Stimulated activated CD8-positive, alpha-beta memory T cell treated with anti-CD3 and anti-CD28 coated beads, Interleukin-2, amount 100 ng/mL, for 1 hour (primary cell): ENCODE results near the gene TMEM233.
"Not testable (repeated sequence)": the region's sequence is repeated elsewhere in the genome, so short reads cannot be mapped to it uniquely, and the experiment has no call there.

ENCODE experiments used
- DNase-seq, 2 donors: peaks; one replicate each; pipeline ENCODE4 v3.0.0-alpha.2; 2020; ENCODE audit warnings: low read depth in 2 of 2

The TMEM233 gene

GRCh38 chr12:119609358-119609757 is 15.8 kb downstream of the TMEM233 start:
- no peak for DNase-seq

- no peak for DNase-seq
Observed at GRCh38 chr12:119613319-119613936, 19.9 kb downstream of the TMEM233 start.

DNA sequence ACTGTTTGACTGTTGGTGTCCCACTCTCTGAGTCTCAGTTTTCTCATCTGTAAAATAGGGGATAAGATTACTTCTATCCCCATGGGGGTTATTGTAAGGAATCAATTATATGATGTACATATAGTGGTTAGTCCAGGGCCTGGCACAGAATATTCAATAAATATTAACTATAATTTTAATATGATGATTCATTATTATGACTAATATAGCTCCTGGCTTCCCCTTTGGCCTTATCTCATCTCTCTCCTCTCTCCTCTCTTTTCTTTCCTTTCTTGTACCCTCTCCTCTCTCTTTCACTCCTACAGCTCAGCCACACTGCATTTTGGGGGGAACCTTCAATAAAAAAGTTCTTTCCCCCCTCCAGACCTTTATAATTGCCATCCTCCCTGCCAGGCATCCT is 21.1 kb downstream of the TMEM233 start:
- no peak for DNase-seq

DNA sequence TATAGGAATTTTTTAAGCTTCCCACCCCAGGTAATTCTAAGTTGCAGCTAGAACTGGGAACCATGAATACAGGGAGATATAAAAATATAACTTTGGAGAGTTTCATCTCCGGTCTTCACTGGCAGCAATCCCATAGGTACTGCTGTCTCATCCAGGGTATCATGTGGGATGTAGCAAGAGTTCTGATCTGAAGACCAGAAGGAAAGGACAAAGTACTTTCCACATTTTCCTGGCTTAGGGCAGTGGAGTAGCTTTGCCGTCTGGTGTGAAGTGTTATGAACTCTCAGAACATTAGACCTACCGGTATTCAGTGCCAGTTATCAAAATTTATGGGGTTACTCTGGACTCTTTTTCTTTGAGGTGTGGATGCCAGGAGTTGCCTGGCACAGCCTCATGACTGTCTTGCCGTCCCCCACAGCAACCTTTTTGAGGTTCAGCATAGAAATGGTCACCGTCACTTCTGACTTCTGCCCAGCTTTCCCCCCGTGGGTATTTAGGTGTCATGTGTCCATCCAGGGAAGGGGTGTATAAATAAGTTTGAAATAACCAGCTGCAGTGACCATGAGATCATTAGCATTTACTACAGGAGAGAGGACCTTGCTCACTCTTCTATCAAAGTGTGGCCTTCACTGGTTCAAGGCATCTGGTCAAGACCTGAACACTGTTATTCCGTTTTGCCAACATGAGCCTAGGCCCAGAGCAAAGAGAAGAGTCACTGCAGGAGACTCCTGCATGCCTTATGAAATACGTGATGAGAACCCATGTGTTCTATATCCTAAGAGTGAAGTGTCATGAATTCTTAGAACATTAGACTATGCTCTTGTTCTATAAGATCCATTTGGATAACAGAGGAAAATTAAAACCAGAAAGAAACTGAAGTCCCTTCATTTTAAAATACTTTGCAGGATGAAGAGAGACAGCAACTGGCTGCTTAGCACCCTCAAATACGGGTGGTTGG is 22.2 kb downstream of the TMEM233 start:
- no peak for DNase-seq

DNA sequence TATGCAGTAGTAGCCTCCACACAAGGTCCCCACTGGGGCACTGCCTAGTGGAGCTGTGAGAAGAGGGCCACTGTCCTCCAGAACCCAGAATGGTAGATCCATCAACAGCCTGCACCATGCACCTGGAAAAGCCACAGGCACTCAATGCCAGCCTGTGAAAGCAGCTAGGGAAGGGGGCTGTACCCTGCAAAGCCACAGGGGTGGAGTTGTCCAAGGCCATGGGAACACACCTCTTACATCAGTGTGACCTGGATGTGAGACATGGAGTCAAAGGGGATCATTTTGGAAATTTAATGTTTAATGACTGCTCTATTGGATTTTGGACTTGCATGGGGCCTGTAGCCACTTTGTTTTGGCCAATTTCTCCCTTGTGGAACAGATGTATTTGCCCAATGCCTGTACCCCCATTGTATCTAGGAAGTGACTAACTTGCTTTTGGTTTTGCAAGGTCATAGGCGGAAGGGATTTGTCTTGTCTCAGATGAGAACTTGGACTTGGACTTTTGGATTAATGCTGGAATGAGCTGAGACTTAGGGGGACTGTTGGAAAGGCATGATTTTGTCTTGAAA is 24.8 kb downstream of the TMEM233 start:
- not testable (repeated sequence) for DNase-seq

- DNase-seq: no peak
Observed at GRCh38 chr12:119620490-119620889, 26.9 kb downstream of the TMEM233 start.

DNA sequence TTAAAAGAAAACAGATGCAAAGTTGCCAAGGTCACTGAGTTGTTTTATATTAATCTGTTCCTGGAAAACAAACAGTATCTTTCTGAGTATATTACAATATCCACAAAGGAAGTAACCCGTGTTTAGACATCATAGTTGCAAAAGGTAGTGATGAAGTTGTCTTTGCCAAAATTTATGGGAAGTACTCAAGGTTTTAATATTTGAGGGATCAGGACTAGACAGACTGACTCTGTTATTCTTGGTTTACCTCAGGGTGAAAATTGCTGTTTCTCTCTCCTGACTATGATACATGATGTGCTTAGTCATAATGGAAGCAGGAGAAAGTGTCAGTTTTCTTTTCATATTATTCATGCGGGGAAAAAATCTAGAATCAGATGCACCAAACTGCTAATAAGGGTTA is 28.3 kb downstream of the TMEM233 start:
- DNase-seq: no peak

DNA sequence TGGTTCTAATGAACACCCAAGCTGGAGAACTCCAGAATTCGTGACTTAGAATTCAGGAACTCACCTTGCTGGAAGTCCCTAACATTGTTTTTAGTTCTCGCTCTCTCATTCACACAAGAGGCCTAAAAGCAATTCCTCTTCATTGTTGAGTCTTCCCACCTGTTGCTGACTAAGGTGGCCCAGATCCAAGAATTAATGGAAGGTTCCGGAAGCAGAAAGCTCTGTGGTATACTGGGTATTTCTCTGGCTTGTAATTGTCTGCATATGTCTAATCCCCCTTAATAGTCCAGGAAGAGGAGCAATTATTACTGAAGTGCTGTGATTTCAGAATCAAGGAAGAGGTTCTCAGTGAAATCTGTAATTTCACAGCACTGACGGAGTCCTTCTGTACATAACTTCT is 31.4 kb downstream of the TMEM233 start:
- DNase-seq: no peak

GRCh38 chr12:119627019-119627643 is 33.6 kb downstream of the TMEM233 start:
- DNase-seq: no peak

DNA sequence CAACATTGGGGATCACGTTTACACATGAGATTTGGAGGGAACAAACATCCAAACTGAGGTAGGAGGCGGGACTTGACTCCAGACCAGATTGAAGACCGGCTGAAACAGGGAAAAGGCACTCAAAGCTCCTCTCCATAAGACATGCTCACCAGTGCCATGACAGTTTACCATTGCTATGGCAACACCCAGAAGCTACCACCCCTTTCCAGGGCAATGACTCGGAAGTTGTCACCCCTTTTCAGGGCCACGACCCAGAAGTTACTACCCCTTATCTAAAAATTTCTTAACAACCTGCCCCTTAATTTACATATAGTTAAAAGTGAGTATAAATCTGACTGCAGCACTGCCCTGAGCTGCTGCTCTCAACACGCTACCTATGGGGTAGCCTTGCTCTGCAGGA is 34.1 kb downstream of the TMEM233 start:
- no peak for DNase-seq

GRCh38 chr12:119630223-119630780 is 36.7 kb downstream of the TMEM233 start:
- no peak for DNase-seq

DNA sequence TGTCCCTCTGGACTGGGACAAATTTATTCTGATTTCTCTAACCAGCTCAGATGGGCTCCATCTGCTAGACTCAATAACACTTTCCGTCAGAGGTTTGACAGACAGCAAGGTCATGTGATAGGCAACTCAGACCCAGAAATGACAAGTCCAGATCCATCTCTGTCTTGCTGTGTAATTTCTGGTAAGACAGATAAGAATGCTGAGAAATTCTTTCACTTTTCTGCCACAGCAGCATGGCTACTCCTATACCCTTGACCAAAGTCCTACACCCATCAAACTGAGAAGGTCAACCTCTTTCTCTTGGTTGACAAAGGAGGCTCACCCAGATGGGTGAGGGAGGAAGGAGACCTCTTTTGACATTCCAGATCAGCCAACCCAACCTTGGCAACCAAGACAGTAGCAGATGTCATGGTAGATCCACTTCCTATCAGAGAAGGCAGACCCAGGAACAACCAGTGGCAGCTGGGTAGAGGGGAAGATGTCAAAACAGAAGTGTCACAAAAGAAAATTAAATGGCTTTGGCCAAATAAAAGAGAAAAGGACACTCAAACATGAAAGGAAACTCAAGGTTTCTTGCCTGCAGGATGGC is 37.5 kb downstream of the TMEM233 start:
- DNase-seq: no peak

GRCh38 chr12:119631930-119632678 is 38.5 kb downstream of the TMEM233 start:
- no peak for DNase-seq

DNA sequence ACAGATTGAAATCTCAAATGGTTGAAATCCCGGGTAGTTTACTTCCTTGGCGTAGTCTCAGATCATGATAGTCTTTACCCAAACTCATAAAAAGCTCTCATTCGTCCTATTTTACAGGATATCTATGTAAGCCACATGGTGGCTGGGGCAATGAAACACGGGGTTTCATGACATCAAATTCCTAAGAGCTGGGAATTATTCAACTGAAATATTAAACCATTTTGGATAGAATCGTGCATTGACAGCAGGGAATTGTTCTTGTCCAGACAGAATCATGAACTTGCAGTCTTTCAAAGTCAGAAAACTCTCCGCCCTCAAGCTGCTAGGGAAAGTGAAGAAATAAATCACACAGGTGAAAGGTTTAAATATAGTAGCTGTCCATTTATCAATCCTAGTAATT is 41.2 kb downstream of the TMEM233 start:
- DNase-seq: no peak

DNA sequence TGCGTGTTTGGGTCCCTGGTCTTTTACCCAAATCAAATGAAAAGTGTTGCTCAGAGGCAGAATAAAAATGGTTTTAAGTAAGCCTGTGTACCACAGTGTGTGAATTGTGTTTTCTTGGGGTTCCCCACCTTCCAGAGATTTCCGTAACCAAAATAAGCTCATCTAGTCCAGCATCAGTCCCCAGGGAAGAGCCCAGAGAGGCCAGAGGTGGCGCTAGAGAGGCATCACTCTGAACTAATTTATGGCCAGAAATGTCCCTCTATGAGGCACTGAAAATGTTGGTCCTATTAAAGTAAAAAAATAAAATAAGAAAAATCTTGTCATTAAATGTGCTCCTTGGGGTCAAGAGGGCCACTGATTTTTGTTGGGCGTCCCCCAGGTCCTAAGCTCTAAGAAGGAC is 49.4 kb downstream of the TMEM233 start:
- DNase-seq: no peak

GRCh38 chr12:119644930-119645329 is 51.4 kb downstream of the TMEM233 start:
- no peak for DNase-seq

GRCh38 chr12:119645535-119646059 is 52.0 kb downstream of the TMEM233 start:
- no peak for DNase-seq

- no peak for DNase-seq
Observed at GRCh38 chr12:119649202-119649808, 55.7 kb downstream of the TMEM233 start.

DNA sequence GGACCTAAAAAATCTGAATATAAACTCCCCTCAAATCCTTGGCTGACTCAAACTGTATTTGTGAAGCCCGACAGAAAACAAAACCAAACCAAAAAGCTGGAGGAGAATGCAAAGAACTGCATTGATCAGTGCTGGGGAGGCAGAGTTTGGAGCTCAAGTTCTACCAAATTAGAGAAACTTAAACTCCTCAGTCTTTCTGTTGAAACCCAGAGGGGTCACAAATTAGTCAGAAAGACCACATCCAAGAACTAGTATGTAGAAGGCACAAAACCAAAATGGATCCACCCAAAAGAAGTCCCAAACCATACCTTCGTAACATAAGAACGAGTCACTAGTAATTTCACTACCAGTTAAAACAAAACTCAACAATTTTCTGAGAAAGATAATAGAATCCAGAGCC is 59.1 kb downstream of the TMEM233 start:
- DNase-seq: no peak

DNA sequence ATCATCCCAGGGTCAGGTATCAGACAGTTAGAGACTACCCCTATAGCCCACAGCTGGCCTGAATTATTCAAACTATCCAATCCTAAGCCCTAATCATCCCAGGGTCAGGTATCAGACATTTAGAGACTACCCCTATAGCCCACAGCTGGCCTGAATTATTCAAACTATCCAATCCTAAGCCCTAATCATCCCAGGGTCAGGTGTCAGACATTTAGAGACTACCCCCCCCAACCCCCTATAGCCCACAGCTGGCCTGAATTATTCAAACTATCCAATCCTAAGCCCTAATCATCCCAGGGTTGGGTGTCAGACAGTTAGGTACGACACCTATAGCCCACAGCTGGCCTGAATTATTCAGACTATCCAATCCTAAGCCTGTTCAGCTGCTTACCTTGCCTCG is 63.4 kb downstream of the TMEM233 start:
- DNase-seq: not testable (repeated sequence)
